Nephron progenitor cell (in vitro differentiated cells): ENCODE measurements around the gene TMEM198.
A peak's percentile ranks its signal among the peaks of the same experiment; 100 is the strongest.

Experiments used
- DNase-seq: peaks from one replicate; pipeline ENCODE4 v3.0.0; 2021
- H3K27ac Mint-ChIP-seq: 2 replicates; pipeline ENCODE4 v1.8.0; 2021; ENCODE audit warnings: mild to moderate bottlenecking, moderate library complexity, mixed read lengths
- H3K27me3 Mint-ChIP-seq: 2 replicates; pipeline ENCODE4 v1.8.0; 2021; ENCODE audit warnings: mild to moderate bottlenecking, low read depth, mixed read lengths; ENCODE audit not compliant: poor library complexity
- H3K36me3 Mint-ChIP-seq: 2 replicates; pipeline ENCODE4 v1.8.0; 2021; ENCODE audit warnings: low read depth, mixed read lengths
- H3K4me1 Mint-ChIP-seq: 2 replicates; pipeline ENCODE4 v1.8.0; 2021; ENCODE audit warnings: mixed read lengths
- H3K4me3 Mint-ChIP-seq: 2 replicates; pipeline ENCODE4 v1.8.0; 2021; ENCODE audit warnings: mild to moderate bottlenecking, moderate library complexity, mixed read lengths
- H3K9me3 Mint-ChIP-seq: 2 replicates; pipeline ENCODE4 v1.8.0; 2021; ENCODE audit warnings: mild to moderate bottlenecking, moderate library complexity, mixed read lengths
- CTCF ChIP-seq: fragments of 200-600 bp; sonication (generic); IDR thresholded peaks from 2 replicates; pipeline ENCODE4 v1.5.0; 2021; ENCODE audit warnings: antibody characterized with exemption

TMEM198 gene

GRCh38 chr2:219542931-219543595 lies 765 bp upstream of the TMEM198 start:
- H3K27ac Mint-ChIP-seq, result no peak overlapping the region
- no peaks in the 10 kb centered on the region for H3K9me3 Mint-ChIP-seq
- peak; percentile 56 for DNase-seq
- peaks cover 44% of the 10 kb centered on the region for H3K27me3 Mint-ChIP-seq
- peak overlapping the region; percentile 85 for H3K4me3 Mint-ChIP-seq
- peaks cover 36% of the 10 kb centered on the region for H3K4me1 Mint-ChIP-seq
- TF ChIP-seq CTCF, result no peak
- H3K36me3 Mint-ChIP-seq, result peaks cover 6% of the 10 kb centered on the region

GRCh38 chr2:219544567-219544966 lies 739 bp downstream of the TMEM198 start:
- H3K27me3 Mint-ChIP-seq, result peaks cover 57% of the 10 kb centered on the region
- peaks cover 22% of the 10 kb centered on the region for H3K4me1 Mint-ChIP-seq
- H3K36me3 Mint-ChIP-seq, result peaks cover 6% of the 10 kb centered on the region
- peak overlapping the region; percentile 89 for H3K4me3 Mint-ChIP-seq
- no peaks in the 10 kb centered on the region for H3K9me3 Mint-ChIP-seq
- DNase-seq, result no peak
- no peak for TF ChIP-seq CTCF
- H3K27ac Mint-ChIP-seq, result no peak overlapping the region

GRCh38 chr2:219545295-219545942 lies 1.6 kb downstream of the TMEM198 start:
- no peak overlapping the region for H3K27ac Mint-ChIP-seq
- H3K4me3 Mint-ChIP-seq, result peak overlapping the region; percentile 89
- H3K4me1 Mint-ChIP-seq, result peaks cover 21% of the 10 kb centered on the region
- DNase-seq, result no peak
- peaks cover 66% of the 10 kb centered on the region for H3K27me3 Mint-ChIP-seq
- H3K9me3 Mint-ChIP-seq, result no peaks in the 10 kb centered on the region
- TF ChIP-seq CTCF, result no peak
- peaks cover 6% of the 10 kb centered on the region for H3K36me3 Mint-ChIP-seq

GRCh38 chr2:219545943-219546352 lies 2.1 kb downstream of the TMEM198 start:
- Mint-ChIP-seq H3K36me3 (peaks cover 3% of the 10 kb centered on the region), H3K4me3 (peak overlapping the region; percentile 11), H3K27me3 (peaks cover 71% of the 10 kb centered on the region), H3K4me1 (peaks cover 24% of the 10 kb centered on the region), H3K9me3 (no peaks in the 10 kb centered on the region), H3K27ac (no peak overlapping the region)
- TF ChIP-seq CTCF, result no peak
- DNase-seq, result no peak

- H3K4me1 Mint-ChIP-seq, result peaks cover 26% of the 10 kb centered on the region
These were observed 3.8 kb downstream of the TMEM198 start for GRCh38 chr2:219547621-219548020.

More at GRCh38 chr2:219547621-219548020, 3.8 kb downstream of the TMEM198 start:
- Mint-ChIP-seq H3K27me3 (peaks cover 76% of the 10 kb centered on the region), H3K4me3 (no peak overlapping the region), H3K9me3 (no peaks in the 10 kb centered on the region), H3K36me3 (no peaks in the 10 kb centered on the region), H3K27ac (no peak overlapping the region)
- DNase-seq, result no peak
- TF ChIP-seq CTCF, result no peak
